Kasumi-1 (cell line): ENCODE results near the gene DNM2.
"Not testable (repeated sequence)": the region's sequence is repeated elsewhere in the genome, so short reads cannot be mapped to it uniquely, and the experiment has no call there.

ENCODE experiments used
- DNase-seq, 2 experiments: peaks; one replicate each; lab custom pipeline; 2025; lab: John Stamatoyannopoulos, UW

Gene DNM2

GRCh38 chr19:10717356-10718204, at the start of gene DNM2:
Gene DNM2, plus strand, starts transcription at chr19:10718079. Its CDS starts 164 bp downstream, at chr19:10718243.
- peak; percentile 100 for DNase-seq

- no peak for DNase-seq
Observed at GRCh38 chr19:10669246-10669645, 48.6 kb upstream of the DNM2 start.

- DNase-seq, result no peak
Observed at GRCh38 chr19:10670182-10670581, 47.7 kb upstream of the DNM2 start.

GRCh38 chr19:10670876-10671804, 46.7 kb upstream of the DNM2 start:
- no peak for DNase-seq

- not testable (repeated sequence) for DNase-seq
Observed at GRCh38 chr19:10671922-10672321, 46.0 kb upstream of the DNM2 start.

GRCh38 chr19:10675214-10675613, 42.7 kb upstream of the DNM2 start:
- not testable (repeated sequence) for DNase-seq

- DNase-seq, result no peak
Observed at GRCh38 chr19:10677751-10678150, 40.1 kb upstream of the DNM2 start.

- DNase-seq, result no peak
Observed at GRCh38 chr19:10678813-10679212, 39.1 kb upstream of the DNM2 start.

- no peak for DNase-seq
Observed at GRCh38 chr19:10679743-10680142, 38.1 kb upstream of the DNM2 start.

GRCh38 chr19:10680545-10681135, 37.2 kb upstream of the DNM2 start:
- DNase-seq, result no peak

- DNase-seq, result no peak
Observed at GRCh38 chr19:10681658-10682057, 36.2 kb upstream of the DNM2 start.

GRCh38 chr19:10682397-10683063, 35.3 kb upstream of the DNM2 start:
- DNase-seq, result no peak

- DNase-seq, result no peak
Observed at GRCh38 chr19:10683064-10683426, 34.8 kb upstream of the DNM2 start.

- no peak for DNase-seq
Observed at GRCh38 chr19:10683582-10683981, 34.3 kb upstream of the DNM2 start.

GRCh38 chr19:10685210-10685609, 32.7 kb upstream of the DNM2 start:
- DNase-seq, result no peak

GRCh38 chr19:10686193-10686592, 31.7 kb upstream of the DNM2 start:
- no peak for DNase-seq

GRCh38 chr19:10686661-10687517, 31.0 kb upstream of the DNM2 start:
- DNase-seq, result no peak

- no peak for DNase-seq
Observed at GRCh38 chr19:10687518-10688288, 30.2 kb upstream of the DNM2 start.

GRCh38 chr19:10688545-10689280, 29.2 kb upstream of the DNM2 start:
- no peak for DNase-seq
